ENCODE measurements around the gene CLEC20A.

Gene CLEC20A

GRCh38 chr1:178487070-178487615 is 9.6 kb downstream of the CLEC20A start:
- TF ChIP-seq CTCF (IDR thresholded peaks at IDR 0.05; ENCODE audit: low read depth, low read length), result no peak
- DNase-seq (ENCODE audit: extremely low read depth, low read depth), result no peak

- no peak for DNase-seq (ENCODE audit: extremely low read depth, low read depth)
- TF ChIP-seq CTCF (IDR thresholded peaks at IDR 0.05; ENCODE audit: low read depth, low read length), result no peak
These were observed 10.4 kb downstream of the CLEC20A start for GRCh38 chr1:178486100-178487069.

- DNase-seq (ENCODE audit: extremely low read depth, low read depth), result no peak
- no peak for TF ChIP-seq CTCF (IDR thresholded peaks at IDR 0.05; ENCODE audit: low read depth, low read length)
These were observed 11.2 kb downstream of the CLEC20A start for GRCh38 chr1:178485541-178485981.

GRCh38 chr1:178484698-178485225 is 12.0 kb downstream of the CLEC20A start:
- no peak for DNase-seq (ENCODE audit: extremely low read depth, low read depth)
- no peak for TF ChIP-seq CTCF (IDR thresholded peaks at IDR 0.05; ENCODE audit: low read depth, low read length)

GRCh38 chr1:178483251-178483957 is 13.4 kb downstream of the CLEC20A start:
- no peak for DNase-seq (ENCODE audit: extremely low read depth, low read depth)
- TF ChIP-seq CTCF (IDR thresholded peaks at IDR 0.05; ENCODE audit: low read depth, low read length), result no peak

- TF ChIP-seq CTCF (IDR thresholded peaks at IDR 0.05; ENCODE audit: low read depth, low read length), result no peak
- DNase-seq (ENCODE audit: extremely low read depth, low read depth), result no peak
These were observed 18.9 kb downstream of the CLEC20A start for GRCh38 chr1:178477841-178478240.
